Stimulated activated CD4-positive, alpha-beta T cell treated with anti-CD3 and anti-CD28 coated beads, Interleukin-4, amount 100 ng/mL, for 48 hours (primary cell): ENCODE measurements around the gene CNTNAP4.

Source experiments
- DNase-seq, 2 donors: peaks; one replicate each; pipeline ENCODE4 v3.0.0-alpha.2; 2020; ENCODE audit warnings: low read depth in 2 of 2

Gene CNTNAP4

DNA sequence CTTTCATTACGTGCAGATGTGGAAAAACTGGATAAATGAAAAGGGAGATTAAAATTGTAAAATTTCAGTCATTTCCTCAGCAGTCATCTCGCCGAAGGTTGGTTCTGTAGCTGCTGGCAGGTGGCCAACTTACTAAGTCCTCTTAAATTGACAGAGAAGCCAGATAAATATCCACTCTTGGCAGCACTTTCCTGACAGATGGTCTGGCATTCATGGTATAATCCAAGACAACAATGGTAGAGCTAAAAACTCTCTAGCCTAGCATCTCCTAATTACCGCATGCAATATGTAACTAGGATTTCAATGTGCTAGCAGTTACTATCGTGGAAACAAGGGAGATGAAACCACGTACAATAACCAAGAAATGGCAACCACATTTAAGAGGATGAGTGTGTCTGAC, 306.3 kb downstream of the CNTNAP4 start:
- DNase-seq: no peak

DNA sequence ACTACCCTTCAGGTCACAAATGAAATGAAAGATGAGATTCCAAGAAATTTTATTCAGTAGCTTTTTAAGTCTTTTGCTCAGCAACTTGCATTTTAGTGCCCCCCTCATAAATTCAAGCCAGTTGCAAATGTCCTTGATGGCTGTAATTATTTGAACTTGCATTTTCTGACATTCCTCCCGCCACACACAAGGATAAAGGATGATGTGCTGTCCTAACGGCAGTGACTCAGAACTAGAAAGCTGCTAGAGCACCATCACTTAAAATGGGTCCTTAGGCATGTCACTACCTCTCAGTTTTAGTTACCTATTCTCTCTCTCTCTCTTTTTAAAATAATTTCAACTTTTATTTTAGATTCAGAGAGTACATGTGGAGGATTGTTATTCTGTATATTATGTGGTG, 306.7 kb downstream of the CNTNAP4 start:
- DNase-seq: no peak

DNA sequence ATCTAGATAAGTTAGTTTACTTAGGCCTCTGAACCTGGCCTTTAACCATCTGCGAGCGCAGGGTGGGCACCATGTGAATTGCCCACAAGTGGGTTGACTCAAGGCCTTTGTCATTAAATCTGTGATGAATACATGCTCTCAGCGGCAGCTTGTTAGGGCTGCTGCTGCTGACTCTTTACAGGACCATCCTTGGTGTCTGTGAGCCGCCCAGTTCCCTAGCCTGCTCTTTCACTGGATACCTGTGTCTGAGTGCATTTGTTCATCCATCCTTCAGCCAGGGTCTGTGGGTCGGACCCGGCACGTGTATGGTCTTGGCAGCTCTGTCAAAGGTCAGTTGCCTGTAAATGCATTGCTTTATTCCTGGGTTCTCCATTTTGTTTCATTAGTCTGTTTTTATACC, 321.3 kb downstream of the CNTNAP4 start:
- DNase-seq: no peak

DNA sequence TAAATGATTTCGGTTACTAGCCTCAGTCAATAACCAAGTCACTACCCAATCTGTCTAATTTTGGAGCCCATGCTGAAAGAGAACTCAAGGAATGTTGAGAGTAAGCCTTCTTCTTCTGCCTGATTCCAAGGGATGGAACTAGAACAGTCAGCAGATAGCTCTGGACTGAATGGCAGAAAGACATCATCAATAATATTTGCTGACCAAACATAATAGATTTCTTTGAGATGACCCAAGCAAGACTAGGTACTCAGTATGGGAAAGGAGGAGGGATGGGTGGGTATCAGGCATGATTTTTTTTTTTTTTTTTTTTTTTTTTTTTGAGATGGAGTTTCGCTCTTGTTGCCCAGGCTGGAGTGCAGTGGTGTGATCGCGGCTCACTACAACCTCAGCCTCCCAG, 330.1 kb downstream of the CNTNAP4 start:
- no peak for DNase-seq
